ENCODE data around the gene N4BP2L2.

DNA sequence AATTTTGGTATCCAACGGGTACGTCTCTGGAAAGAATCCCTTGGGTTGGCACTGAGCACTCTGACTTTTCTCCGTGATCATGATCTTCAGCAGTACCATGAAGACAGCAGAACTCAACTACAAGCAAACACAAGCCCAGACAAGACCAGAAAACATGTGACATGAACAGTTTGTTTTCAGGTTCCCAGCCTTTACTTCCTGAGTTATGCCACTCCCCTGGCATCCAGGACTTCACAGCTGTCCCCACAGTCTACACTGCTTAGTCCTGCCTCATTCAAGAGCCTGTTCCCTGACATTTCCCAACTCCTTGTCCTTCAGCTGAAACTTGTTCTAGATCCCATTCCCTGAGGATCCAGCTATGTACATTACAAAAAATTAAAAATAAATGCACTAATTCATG, 105.7 kb downstream of the N4BP2L2 start:
- TF ChIP-seq CREB1 (CRISPR knock-in tag; IDR thresholded peaks at IDR 0.05; ENCODE audit: low read depth) (no peak), CTCF (conservative IDR thresholded peaks at IDR 0.05; ENCODE audit: low read depth in 2 of 2) (no peak), POLR2AphosphoS5 (IDR thresholded peaks at IDR 0.05; ENCODE audit: low read depth) (no peak), EZH2 (IDR thresholded peaks at IDR 0.05; ENCODE audit: low read depth, unreplicated experiment) (no peak)
- TF ChIP-seq, protein P1, sequence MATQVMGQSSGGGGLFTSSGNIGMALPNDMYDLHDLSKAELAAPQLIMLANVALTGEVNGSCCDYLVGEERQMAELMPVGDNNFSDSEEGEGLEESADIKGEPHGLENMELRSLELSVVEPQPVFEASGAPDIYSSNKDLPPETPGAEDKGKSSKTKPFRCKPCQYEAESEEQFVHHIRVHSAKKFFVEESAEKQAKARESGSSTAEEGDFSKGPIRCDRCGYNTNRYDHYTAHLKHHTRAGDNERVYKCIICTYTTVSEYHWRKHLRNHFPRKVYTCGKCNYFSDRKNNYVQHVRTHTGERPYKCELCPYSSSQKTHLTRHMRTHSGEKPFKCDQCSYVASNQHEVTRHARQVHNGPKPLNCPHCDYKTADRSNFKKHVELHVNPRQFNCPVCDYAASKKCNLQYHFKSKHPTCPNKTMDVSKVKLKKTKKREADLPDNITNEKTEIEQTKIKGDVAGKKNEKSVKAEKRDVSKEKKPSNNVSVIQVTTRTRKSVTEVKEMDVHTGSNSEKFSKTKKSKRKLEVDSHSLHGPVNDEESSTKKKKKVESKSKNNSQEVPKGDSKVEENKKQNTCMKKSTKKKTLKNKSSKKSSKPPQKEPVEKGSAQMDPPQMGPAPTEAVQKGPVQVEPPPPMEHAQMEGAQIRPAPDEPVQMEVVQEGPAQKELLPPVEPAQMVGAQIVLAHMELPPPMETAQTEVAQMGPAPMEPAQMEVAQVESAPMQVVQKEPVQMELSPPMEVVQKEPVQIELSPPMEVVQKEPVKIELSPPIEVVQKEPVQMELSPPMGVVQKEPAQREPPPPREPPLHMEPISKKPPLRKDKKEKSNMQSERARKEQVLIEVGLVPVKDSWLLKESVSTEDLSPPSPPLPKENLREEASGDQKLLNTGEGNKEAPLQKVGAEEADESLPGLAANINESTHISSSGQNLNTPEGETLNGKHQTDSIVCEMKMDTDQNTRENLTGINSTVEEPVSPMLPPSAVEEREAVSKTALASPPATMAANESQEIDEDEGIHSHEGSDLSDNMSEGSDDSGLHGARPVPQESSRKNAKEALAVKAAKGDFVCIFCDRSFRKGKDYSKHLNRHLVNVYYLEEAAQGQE (IDR thresholded peaks at IDR 0.05; ENCODE audit: unreplicated experiment) = no peak

Measured in GM23338 (cell line).